HEK293T (cell line): ENCODE data around the gene PRCP.

Source experiments
- ARNT ChIP-seq: fragments of 450-650 bp; IDR thresholded peaks from 2 replicates; pipeline ENCODE4 v1.6.1; 2017; ENCODE audit warnings: mild to moderate bottlenecking
- BHLHE40 ChIP-seq: fragments of 450-650 bp; IDR thresholded peaks from 2 replicates; pipeline ENCODE4 v1.6.1; 2016; ENCODE audit warnings: mild to moderate bottlenecking, moderate library complexity, borderline replicate concordance
- CTBP1 ChIP-seq: fragments of 450-650 bp; IDR thresholded peaks from 2 replicates; pipeline ENCODE4 v1.6.1; 2016; ENCODE audit warnings: borderline replicate concordance
- ELF4 ChIP-seq: fragments of 450-650 bp; IDR thresholded peaks from 2 replicates; pipeline ENCODE4 v1.6.1; 2017; ENCODE audit warnings: antibody characterized with exemption
- FOXA1 ChIP-seq: fragments of 450-650 bp; IDR thresholded peaks from 2 replicates; pipeline ENCODE4 v1.6.1; 2016; ENCODE audit warnings: mild to moderate bottlenecking
- FOXK2 ChIP-seq: fragments of 450-650 bp; IDR thresholded peaks from 2 replicates; pipeline ENCODE4 v1.6.1; 2016; ENCODE audit warnings: mild to moderate bottlenecking
- FOXM1 ChIP-seq: fragments of 450-650 bp; IDR thresholded peaks from 2 replicates; pipeline ENCODE4 v1.6.1; 2017; ENCODE audit warnings: mild to moderate bottlenecking, borderline replicate concordance
- HDGF ChIP-seq: fragments of 450-650 bp; IDR thresholded peaks from 2 replicates; pipeline ENCODE4 v1.6.1; 2017; ENCODE audit warnings: antibody characterized with exemption, borderline replicate concordance
- NFRKB ChIP-seq: fragments of 450-650 bp; IDR thresholded peaks from 2 replicates; pipeline ENCODE4 v1.6.1; 2016; ENCODE audit warnings: mild to moderate bottlenecking, moderate library complexity
- SP1 ChIP-seq: fragments of 450-650 bp; IDR thresholded peaks from 2 replicates; pipeline ENCODE4 v1.6.1; 2017
- SUZ12 ChIP-seq: fragments of 450-650 bp; IDR thresholded peaks from 2 replicates; pipeline ENCODE4 v1.6.1; 2016; ENCODE audit warnings: mild to moderate bottlenecking
- TARDBP ChIP-seq: fragments of 450-650 bp; IDR thresholded peaks from 2 replicates; pipeline ENCODE4 v1.6.1; 2016

GRCh38 chr11:82811369-82811768 is 88.9 kb downstream of the PRCP start:
- TF ChIP-seq FOXK2 (no peak), ELF4 (no peak), FOXM1 (no peak), TARDBP (no peak), CTBP1 (no peak), BHLHE40 (no peak), ARNT (no peak), NFRKB (no peak), FOXA1 (no peak), SUZ12 (no peak), SP1 (no peak), HDGF (no peak)
